HG03175 (cell line): ENCODE measurements around the gene SORCS2.

Experiments used
- ATAC-seq: cut with Tn5 transposase; IDR thresholded peaks from one replicate; pipeline ENCODE4 v1.9.1; 2021; ENCODE audit warnings: mild to moderate bottlenecking, moderate library complexity; ENCODE audit not compliant: unreplicated experiment

SORCS2 gene

DNA sequence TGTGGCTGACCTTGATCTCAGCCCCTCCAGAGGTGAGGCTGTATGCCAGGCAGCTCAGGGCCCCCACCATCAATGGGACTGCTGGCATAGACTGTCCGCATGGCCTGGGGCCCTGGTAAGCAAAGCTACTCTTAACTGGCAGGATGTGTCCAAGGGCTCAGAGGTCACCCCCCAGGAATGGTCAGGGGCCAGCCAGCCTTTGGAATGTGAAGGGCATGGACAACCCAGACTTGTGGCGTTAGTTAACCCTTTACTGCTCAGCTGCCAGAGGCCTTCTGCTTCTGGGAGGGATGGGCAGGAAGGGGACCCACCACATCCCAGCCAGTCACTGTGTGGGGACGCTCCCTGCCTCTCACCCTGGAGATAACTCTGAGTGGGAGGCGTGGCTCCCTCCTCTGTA lies 322.5 kb downstream of the SORCS2 start:
- ATAC-seq = no peak

DNA sequence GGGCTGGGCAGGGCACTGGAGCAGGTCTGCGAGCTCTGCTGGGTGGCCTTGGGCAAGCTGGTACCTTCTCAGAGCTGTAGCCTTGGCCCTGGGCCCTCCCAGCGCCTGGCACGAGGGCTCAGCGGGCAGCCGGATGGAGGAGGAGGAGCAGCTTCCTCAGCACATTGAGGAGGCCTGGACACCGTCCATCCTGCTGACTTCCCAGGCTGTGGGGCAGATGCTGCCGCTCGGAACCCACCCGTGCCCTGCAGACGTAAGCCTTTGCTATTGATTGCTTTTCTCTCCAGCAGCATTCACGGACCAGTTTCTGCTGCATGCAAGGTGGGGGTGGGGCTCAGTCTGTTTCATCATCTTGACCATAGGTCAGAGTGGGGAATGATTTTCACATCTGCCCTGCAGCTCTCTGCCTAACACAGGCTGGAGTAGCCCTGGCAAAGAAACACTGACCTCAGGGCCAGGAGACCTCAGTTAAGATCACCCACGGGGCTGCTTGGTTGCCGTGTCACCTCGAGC lies 323.1 kb downstream of the SORCS2 start:
- no peak for ATAC-seq

DNA sequence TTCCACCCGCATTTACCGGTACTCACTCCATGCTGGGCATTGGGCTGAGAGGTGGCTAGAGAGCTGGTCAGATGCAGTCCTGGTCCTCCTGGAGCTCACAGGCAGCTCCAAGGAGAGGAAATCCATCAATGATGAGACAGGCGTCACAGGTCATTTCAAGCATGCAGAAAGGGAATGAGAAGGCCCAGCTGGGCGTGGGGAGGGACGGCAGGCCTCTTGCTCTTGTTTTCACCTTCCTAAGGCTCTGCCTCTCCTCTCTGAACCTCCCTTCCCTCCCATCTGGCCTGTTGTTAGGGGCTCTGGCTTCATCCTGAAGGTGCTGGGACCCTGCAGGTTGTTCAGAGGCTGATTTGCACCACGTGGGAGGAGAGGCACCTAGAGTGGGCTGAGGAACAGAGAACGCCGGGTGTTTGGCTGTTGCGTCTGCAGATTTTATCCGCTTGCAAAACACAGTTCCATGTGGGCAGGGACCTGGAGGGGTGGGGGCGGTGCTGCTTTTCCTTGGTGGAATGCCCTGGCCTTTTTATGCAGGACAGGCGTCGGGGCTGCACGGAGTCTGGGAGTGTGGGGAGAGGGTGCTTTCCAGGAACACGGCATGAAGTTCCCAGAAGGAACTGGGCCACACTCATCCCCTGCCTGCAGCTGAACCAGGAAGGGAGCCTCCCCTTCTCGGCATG lies 323.9 kb downstream of the SORCS2 start:
- ATAC-seq = no peak

DNA sequence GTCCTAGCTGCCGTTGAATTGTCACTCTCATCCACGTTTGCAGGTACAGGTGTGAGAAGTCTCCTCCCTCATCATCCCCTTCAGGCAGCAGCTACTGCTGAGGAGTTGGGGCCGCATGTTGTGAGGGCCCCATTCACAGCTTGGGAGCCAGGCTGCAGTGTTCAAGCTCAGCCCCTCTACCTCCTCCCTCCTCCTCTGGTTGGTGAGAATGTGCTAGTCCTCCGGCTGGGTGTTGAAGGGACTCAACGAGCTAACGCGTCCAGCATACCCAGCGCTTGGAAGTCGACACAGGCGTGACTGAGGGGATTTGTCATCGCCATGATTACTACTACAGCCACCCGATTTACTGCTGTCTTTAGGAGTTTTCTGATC lies 324.4 kb downstream of the SORCS2 start:
- no peak for ATAC-seq

DNA sequence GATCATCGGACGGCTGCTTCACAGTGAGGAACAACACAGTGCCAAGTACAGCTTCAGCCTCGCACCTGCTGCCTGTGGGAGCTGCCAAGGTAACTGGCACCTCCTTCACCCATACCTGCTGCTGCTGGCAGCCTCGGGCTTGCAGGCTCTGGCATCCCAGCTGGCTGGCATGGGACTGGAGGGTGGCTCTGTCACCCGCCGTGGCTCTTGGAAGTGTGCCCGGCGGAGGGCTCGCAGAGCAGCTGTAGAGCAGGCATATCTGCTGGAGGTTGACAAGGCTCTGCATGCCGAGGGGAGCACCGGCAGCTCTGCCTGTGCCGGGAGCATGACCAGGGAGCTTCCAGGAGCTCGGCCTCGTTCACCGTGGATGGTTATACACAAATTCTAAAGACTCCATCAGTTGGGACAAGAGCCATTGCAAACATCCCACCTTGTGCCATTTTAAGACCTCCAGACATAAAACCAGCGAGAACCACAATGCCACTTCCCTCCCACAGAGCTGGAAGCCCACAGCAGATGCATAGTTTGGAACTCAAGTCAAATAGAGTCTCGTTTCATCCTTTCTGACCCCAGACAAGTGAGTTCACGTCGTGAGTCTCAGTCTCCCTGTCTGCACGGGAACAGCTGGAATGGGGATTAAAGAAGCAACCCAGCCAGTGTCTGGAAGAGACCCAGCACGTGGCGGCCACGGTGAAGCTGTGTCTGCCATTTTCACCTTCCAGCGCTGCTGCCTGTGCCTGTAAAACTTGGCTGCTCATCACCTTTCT lies 326.7 kb downstream of the SORCS2 start:
- no peak for ATAC-seq

DNA sequence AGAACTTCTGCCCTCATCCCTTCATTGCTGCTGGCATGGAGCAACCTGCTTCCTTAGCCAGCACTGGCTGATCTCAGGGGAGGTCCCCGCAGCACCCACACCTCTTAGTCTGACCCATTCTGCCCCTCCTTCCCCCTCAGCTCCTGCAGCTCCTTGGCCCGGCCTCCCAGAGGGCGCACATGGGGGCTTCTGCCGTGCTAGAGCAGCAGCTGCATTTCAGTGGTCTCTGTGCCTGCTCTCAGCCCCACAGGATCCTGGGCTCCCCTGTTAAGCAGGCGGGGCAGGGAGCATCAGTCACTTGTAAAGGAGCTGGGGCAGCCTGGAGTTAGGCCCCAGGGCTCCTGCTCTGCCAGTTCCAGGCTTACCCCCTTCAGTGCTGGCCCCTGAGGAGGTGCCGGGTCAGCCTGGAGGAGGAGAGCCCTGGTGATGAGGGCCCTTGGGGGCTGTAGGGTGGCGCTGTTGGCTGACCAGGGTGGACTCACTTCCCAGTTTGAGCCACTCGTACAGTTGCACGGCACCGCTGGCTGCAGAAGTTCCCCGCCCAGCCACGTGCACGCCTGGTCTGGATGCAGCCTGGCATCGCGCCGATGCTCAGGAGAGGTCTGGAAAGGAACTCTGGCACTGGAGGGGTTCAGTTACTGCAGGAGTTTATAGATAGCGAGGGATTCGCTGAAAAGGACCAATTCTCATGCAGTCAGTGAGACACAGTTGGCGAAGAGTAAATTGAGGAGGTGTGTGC lies 327.5 kb downstream of the SORCS2 start:
- no peak for ATAC-seq

DNA sequence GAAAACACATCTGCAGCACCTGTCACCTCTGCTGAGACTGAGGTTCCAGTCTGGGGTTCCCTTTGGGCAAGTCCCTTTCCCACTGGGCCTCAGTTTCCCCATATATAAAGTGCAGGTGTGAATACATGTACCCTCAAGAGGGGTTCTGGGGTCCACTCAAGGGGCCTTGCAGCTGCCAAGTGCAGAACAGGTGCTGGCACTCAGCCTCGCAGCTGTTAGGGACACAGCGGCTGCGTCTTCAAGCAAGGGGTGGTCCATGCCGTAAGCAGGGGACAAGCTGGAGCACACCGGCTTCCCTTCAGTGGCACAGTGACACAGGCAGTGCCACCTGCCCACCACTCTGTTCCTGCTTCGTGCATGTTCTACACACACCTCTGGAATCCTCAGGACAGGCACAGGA lies 329.3 kb downstream of the SORCS2 start:
- ATAC-seq = no peak

DNA sequence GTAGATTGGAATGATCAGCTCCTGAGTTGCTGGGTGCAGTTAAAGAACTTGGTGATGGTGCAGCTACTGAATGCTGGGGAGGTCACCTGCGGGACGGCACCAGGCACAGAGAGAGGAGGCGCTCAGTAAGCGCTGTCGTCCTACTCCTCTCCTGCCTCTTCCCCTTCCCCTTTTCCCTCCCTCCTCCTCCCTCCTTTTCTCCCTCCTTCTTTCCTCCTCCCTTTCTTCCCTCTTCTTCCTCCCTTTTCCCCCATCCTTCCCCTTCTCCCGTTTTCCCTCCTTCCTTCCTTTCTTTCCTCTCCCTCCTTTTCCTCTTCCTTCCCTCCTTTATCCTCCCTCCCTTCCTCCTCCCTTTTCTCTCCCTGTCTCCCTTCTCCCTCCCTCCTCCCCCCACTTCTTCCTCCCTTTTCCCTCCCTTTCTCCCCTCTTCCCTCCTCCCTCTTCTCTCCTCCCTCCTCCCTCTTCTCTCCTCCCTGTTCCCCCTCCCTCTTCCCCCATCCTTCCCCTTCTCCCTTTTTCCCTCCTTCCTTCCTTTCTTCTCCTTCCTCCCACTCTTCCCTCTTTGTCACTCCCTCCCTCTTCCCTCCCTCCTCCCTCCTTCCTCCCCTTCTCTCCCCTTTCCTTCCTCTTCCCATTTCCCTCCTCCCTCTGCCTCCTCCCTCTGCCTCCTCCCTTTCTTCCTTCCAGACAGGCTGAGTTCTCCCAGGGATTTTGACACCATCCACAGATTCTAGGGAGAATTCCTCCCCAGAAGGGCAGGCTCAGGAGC lies 330.3 kb downstream of the SORCS2 start:
- no peak for ATAC-seq

DNA sequence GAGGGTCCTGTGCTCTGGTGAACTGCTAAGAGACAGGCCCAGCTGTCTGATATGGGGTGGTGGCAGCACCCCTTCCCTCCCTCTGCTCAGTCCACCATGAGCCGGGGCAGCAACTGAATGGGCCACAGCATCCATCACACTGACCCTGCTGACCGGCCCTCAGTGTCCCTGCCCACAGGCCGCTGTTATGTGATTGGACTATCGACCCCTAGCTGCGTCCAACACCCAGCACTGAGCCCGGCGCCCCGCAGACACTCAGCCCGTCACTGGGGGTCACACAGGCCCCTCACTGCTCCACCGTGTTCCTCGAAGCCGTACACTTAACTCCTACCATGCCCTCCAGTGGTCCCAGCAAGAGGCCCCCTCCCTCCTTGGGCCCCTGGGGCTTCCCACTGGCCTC lies 331.2 kb downstream of the SORCS2 start:
- ATAC-seq = no peak

DNA sequence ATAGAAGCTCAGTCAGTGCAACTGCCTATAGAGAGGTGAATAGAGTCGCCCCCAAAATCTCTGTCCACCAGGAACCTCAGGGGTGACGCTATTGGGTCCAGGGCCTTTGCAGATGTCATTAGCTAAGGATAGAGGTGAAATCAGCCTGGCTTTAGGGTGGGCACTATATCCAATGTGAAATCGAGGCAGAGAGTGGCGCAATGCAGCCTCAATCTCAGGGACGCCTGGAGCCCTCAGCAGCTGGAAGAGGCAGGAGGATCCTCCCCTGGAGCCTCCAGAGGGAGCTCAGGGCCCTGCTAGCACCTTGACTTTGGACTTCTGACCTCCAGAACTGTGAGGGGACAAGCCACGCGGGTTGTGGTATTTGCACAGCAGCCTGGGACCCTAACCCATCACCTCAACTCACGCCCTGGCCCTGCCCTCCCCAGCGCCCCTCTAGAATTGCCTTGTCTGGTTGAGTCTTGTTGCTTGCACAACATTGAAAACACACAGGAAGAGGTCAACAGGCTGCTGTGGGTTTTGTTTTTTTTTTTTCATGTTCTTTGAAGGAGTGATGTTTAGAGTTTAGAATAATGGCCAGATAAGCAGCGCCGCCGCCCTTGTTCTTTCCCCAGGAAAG lies 331.8 kb downstream of the SORCS2 start:
- no peak for ATAC-seq

DNA sequence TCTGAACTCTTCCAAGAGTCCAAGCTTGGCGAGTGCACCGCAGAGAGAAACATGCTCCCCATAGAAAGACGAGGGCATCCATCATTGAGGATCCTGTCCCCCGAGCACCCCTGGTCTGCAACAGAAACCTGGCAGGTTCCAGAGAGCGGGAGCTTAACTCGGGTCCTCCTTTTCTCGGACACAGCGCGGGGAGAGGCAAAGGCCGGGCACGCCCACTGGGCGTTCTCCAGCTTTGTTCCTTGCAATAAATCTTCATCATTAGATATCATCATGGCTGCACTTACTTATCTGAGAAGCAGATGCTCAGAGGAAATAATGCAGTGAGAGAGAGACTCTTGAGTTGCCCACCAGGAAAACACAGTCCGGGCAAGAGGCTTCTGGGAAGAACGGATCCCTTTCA lies 332.5 kb downstream of the SORCS2 start:
- no peak for ATAC-seq

DNA sequence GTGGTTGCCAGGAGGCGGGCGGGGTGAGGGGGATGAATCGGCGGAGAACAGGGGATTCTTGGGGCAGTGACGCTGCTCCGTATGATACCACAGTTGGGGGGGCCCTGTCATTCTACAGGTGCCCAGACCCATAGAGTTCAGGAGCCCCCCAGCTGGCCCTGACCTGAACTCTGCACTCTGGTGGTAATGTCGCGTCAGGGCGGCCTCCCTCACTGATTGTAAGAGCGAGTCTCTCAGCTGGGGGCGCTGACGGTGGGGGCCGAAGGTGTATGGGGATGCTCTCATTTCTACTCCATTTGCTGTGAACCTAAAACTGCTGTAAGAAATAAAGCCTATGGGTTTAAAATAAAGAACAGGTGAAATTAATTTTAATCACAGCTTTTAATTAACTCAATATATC lies 334.2 kb downstream of the SORCS2 start:
- ATAC-seq = no peak

DNA sequence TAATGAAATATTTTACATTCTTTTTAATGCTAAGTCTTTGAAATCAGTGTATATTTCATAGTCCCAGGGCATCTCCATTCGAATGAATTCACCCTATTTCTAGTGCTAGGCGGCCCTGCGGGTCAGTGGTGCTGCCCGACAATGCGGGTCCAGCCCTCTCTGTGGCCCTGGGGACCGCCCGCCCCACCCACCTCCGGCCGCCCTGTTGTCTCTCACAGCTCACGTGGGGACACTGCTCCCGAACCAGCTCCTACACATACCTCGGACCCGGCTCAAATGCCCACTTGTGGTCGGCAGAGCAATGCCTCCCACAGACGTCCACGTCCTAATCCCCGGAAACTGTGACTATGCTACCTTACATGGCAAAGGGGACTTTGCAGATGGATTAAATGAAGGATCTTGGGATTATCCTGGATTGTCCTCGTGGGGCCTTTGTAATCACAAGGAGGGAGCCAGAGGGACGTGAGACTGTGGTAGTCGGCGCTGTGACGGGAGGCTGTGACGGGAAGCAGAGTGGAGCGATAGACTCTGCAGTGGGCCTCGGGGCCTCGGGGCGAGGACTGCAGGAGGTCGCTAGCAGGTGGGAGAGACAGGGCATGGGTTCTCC lies 334.7 kb downstream of the SORCS2 start:
- no peak for ATAC-seq

DNA sequence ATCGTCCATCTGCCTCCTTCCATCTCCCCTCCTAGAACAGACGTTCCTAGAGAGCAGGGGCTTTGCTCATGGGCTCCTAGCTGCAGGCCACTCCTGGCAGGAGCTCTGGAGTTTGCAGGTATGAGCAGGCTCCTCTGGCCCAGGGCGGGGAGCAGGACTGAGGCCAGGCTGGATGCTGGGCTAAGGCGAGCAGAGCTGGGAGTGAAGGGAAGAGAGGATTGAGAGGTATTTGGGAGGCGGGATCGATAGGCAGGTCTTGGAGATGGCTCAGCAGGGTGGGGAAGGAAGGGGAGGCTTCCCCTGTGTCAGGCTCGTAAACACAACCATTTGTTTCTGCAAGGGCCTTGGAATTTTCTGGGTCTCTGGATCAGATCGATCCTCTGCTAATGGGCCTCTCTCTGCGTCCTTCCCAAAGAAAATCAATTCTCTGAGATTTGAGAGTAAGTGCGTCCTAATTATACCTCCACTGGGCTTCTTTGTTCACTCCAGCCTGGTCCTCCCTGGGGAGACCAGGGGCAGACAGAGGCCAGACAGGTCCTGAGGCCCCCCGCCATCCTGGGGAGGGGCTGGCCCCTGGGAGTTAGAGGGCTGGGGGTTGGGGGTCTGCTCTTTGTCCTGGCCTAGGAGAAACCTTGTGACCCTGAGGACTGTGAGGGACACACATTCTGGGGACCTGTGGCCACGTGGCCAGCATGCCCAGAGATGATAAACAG lies 337.2 kb downstream of the SORCS2 start:
- no peak for ATAC-seq

DNA sequence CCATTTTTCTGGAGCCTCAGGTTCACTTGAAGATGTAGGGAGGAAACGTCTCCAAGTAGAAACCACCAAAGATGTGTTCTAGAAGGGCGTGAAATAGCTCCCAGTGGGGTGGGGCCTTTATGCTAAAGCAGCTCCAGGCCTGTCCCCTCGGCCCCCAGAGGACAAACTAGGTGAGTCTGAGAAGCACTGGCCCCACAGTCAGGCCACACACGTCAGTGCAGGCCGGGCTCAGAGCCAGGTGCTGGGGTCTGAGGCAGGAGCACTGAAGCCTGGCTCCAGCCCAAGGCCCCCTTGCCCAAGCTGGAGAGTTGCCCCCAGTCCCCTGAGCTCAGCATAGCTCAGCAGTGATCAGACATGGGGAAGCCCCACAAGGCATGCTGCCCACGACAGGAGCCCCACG lies 337.7 kb downstream of the SORCS2 start:
- ATAC-seq = no peak

DNA sequence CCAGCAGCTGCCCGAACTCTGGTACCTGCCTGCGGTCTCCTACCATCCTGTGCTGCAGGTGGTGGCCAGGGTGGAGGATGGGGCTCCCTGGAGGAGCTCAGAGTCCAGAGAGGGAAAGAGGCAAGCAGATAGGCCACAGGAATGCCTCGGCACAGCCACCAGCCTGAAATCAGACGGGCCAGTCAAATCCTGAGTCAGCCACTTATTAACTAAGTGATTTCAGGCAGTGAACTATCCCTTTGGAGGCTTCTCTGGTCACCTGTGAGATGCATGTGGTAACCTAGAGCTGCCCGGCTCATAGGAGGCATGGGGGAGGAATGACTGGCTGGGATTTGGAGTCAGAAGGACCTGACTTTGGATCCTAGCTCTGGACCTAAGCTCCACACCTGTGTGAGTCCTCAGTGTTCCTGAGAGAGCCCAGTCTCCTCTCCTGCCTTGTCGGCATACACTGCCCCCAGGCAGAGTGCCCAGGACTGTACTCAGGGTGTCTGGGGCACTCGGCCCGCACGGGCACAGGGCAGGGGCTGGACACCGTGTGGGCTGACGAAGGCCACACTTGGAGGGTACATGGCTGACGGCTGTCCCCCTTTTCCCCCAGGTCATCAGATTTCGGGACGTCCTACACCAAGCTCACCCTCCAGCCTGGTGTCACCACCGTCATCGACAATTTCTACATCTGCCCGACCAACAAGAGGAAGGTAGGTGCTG lies 338.7 kb downstream of the SORCS2 start:
- ATAC-seq = no peak

DNA sequence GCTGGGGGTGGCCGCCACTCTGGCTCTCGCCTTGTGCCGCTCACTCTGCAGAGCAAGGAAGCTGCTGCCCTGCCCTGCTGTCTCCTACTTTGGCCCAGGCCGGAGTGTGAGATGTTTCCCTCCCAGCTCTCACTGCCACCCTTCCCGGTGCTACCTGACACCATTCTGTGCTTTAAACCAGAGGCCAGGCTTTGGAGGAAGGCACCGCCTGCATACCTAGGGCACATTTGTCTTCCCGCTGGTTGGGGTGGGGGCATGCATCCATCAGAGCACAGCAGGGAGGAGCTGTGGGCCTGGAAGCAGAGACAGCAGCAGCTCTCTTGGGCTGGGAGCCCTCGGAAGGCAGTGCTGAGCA lies 339.3 kb downstream of the SORCS2 start:
- ATAC-seq = no peak

DNA sequence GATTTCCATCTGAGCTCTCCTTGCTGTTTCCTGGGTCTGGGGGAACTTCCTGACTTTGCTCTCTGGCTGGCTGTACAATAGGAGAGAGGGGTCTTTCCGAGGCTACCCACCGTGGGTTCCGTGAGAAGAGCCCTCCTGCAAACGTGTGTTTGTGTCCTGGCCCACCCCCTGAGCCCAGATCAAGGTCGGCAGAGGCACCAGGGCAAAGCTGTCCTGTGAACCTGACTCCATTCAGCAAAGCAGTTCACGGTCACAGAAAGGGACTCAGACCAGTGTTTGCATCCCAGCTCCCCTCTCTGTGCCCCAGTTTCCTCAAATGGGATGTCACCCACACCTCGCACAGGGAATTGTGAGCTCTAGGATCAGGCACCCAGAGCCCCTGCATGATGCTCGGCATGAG lies 339.7 kb downstream of the SORCS2 start:
- ATAC-seq = no peak

DNA sequence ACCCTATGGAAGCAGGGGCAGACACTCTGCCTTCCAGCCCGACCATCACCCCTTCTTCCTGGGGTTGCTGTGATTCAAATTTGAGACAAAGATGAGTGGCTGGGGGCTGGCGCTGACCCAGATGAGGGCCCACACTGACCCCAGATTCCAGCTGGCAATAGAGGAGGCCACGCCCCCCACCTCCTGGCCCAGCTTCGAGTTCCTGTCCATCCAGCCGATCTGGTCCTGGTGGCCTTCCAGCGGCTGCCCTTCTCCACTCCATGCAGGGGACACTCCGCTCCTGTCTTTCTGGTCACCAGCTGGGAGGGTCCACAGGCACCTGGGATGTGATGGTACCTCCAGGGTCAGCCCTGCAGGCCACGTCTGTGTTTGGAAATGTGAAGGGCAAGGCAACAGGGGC lies 340.9 kb downstream of the SORCS2 start:
- ATAC-seq = no peak
